Natural killer cell (primary cell): ENCODE data around the gene THBS1. TPM values are rescaled to one million over a fixed set of nuclear protein-coding genes. Genes with fewer than 3 reads are reported as not detected.

Experiments used
- ATAC-seq, 3 donors: fragments of 150-1000 bp in 2 of 3; fragments of 200-7000 bp in 1 of 3; cut with Tn5 transposase; 1 replicate in 1 of 3; 2 replicates in 2 of 3; pipeline ENCODE4 v1.10.0; 2021; ENCODE audit warnings: mild to moderate bottlenecking in 2 of 3, moderate library complexity in 2 of 3
- DNase-seq, 2 donors: peaks; one replicate each; pipeline versions ENCODE4 v3.0.0 to v3.0.0-alpha.2; 2013 to 2021; ENCODE audit warnings: mixed read lengths in 1 of 2
- H3K27ac ChIP-seq: one replicate; pipeline ENCODE4 v1.5.1; 2013; ENCODE audit warnings: mild to moderate bottlenecking, low read length
- H3K27me3 ChIP-seq: one replicate; pipeline ENCODE4 v1.6.1; 2013; ENCODE audit warnings: low read length; ENCODE audit not compliant: control insufficient read depth, insufficient read depth
- H3K36me3 ChIP-seq: one replicate; pipeline ENCODE4 v1.6.1; 2013; ENCODE audit warnings: low read length; ENCODE audit not compliant: control insufficient read depth, insufficient read depth
- H3K4me1 ChIP-seq: one replicate; pipeline ENCODE4 v1.6.1; 2013; ENCODE audit warnings: low read length; ENCODE audit not compliant: control insufficient read depth, insufficient read depth
- H3K4me3 ChIP-seq: one replicate; pipeline ENCODE4 v1.5.1; 2013; ENCODE audit warnings: low read length
- H3K9me3 ChIP-seq: one replicate; pipeline ENCODE4 v1.6.1; 2013; ENCODE audit warnings: low read length; ENCODE audit not compliant: control insufficient read depth, insufficient read depth
- H3K27ac Mint-ChIP-seq, 2 donors: one replicate each; pipeline ENCODE4 v1.8.0; 2022; ENCODE audit warnings: mild to moderate bottlenecking in 2 of 2, mixed read lengths in 2 of 2, moderate library complexity in 1 of 2
- H3K27me3 Mint-ChIP-seq, 2 donors: one replicate each; pipeline ENCODE4 v1.8.0; 2022; ENCODE audit warnings: low read depth in 2 of 2, mixed read lengths in 2 of 2
- H3K36me3 Mint-ChIP-seq: one replicate; pipeline ENCODE4 v1.8.0; 2022; ENCODE audit warnings: mixed read lengths
- H3K4me1 Mint-ChIP-seq, 2 donors: one replicate each; pipeline ENCODE4 v1.8.0; 2022; ENCODE audit warnings: mixed read lengths in 2 of 2
- H3K4me3 Mint-ChIP-seq: one replicate; pipeline ENCODE4 v1.8.0; 2022; ENCODE audit warnings: mild to moderate bottlenecking, moderate library complexity, mixed read lengths
- H3K9me3 Mint-ChIP-seq, 2 donors: one replicate each; pipeline ENCODE4 v1.8.0; 2022; ENCODE audit warnings: mixed read lengths in 2 of 2
- WGBS: methylation state at CpG from one replicate; pipeline ENCODE4 v1.1.7; 2013; ENCODE audit warnings: missing lambda C conversion rate; ENCODE audit not compliant: insufficient coverage; 5-methylcytosine and 5-hydroxymethylcytosine counted together
- intact Hi-C: fragments of 100-400 bp; cut with micrococcal nuclease; formaldehyde crosslinking; loops from one replicate; pipeline ENCODE4 v1.14.2; 2022
- total RNA-seq, 4 donors: library from RNA; stranded (reverse); fragments of 120-200 nt in 1 of 4; gene quantifications; one replicate each; pipeline versions ENCODE4 v1.2.3 to v1.2.4, GENCODE V29; 2013 to 2022
- TF ChIP-seq, protein P1 (sequence below): fragments of 200-600 bp; IDR thresholded peaks from one replicate; pipeline ENCODE4 v1.8.0; 2022; ENCODE audit warnings: antibody characterized with exemption

Gene THBS1
- total RNA-seq, 3 donors from 2014 or later (not counting 1 experiment from before 2014, with no cell fraction given) = 27.1 to 43.3 (median 38.3) TPM

DNA sequence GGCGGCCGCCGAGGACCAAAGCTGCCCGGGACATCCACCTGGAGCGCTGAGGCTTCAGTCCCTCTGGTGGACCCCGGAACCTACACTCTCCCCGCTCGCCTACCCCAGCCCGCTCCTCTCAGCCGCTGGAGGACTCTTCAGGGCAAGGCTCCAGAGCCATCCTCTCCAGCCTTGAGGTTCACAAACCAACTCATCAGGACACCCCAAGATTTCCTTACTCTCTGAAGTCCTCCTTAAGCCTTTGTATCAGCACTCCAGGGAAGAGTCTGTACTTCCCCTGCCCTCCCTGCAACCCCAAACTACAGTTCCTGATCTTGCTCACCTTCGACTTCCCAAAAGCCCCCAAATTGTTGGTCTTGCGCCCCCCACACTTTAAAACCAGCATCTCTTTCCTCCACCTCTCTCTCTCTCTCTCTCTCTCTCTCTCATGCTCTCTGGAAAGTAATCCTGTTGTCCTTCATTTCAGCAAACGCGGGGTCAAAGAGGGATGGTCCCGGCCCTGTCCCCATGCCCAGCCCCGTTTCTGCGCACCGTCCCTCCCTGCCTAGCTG is 438 bp downstream of the THBS1 start:
- peak in 1 of 2 donors; percentile 14 for DNase-seq
- Mint-ChIP-seq H3K4me3 (peak overlapping the region; percentile 78), H3K4me1 (peaks cover 41 to 58% of the 10 kb centered on the region in 2 donors), H3K36me3 (peaks cover 11% of the 10 kb centered on the region), H3K27me3 (peaks cover 5 to 11% of the 10 kb centered on the region in 2 donors), H3K27ac (peak overlapping the region in 1 of 2 donors; percentile 76), H3K9me3 (no peaks in the 10 kb centered on the region)
- Histone ChIP-seq H3K4me1 (peaks cover 35% of the 10 kb centered on the region), H3K9me3 (no peaks in the 10 kb centered on the region), H3K36me3 (no peaks in the 10 kb centered on the region), H3K4me3 (peak overlapping the region; percentile 47), H3K27ac (no peak overlapping the region), H3K27me3 (peaks cover 5% of the 10 kb centered on the region)
- intact Hi-C loops = loop anchor here (10.0 kb wide), 1 partner anchor 1107 kb away; no protein-coding TSS in a partner anchor
- peak in 2 of 3 donors; percentile 5 to 11 for ATAC-seq
- WGBS = 27% methylated on average over 18 of the region's 18 CpGs
- TF ChIP-seq, protein P1, sequence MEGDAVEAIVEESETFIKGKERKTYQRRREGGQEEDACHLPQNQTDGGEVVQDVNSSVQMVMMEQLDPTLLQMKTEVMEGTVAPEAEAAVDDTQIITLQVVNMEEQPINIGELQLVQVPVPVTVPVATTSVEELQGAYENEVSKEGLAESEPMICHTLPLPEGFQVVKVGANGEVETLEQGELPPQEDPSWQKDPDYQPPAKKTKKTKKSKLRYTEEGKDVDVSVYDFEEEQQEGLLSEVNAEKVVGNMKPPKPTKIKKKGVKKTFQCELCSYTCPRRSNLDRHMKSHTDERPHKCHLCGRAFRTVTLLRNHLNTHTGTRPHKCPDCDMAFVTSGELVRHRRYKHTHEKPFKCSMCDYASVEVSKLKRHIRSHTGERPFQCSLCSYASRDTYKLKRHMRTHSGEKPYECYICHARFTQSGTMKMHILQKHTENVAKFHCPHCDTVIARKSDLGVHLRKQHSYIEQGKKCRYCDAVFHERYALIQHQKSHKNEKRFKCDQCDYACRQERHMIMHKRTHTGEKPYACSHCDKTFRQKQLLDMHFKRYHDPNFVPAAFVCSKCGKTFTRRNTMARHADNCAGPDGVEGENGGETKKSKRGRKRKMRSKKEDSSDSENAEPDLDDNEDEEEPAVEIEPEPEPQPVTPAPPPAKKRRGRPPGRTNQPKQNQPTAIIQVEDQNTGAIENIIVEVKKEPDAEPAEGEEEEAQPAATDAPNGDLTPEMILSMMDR = no peak

DNA sequence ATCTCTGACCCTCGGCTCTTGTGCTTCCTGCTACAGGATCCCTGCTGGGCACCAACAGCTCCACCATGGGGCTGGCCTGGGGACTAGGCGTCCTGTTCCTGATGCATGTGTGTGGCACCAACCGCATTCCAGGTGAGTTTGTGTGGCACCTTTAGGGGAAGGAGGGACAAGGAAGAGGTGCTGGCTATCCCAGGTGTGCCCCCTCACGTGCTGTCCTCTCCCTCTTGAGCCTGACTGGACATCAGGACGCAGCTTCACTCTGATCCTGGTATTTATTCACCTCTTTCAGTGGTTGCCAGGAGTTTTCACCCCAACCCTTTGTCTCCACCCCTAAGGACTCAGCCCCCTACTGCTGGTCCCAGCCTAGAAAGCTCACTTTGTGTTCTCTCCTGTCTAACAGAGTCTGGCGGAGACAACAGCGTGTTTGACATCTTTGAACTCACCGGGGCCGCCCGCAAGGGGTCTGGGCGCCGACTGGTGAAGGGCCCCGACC is 960 bp downstream of the THBS1 start:
- no peaks in the 10 kb centered on the region for H3K9me3 Mint-ChIP-seq
- H3K4me3 ChIP-seq = no peak overlapping the region
- peaks cover 11% of the 10 kb centered on the region for H3K36me3 Mint-ChIP-seq
- H3K4me1 Mint-ChIP-seq = peaks cover 41 to 58% of the 10 kb centered on the region in 2 donors
- peak overlapping the region; percentile 21 to 76 for H3K27ac Mint-ChIP-seq
- ATAC-seq = no peak
- H3K27me3 Mint-ChIP-seq = peaks cover 3 to 6% of the 10 kb centered on the region in 2 donors
- H3K27me3 ChIP-seq = peaks cover 5% of the 10 kb centered on the region
- TF ChIP-seq, protein P1 = no peak
- H3K27ac ChIP-seq = no peak overlapping the region
- H3K9me3 ChIP-seq = no peaks in the 10 kb centered on the region
- DNase-seq = peak in 1 of 2 donors; percentile 10
- H3K4me1 ChIP-seq = peaks cover 35% of the 10 kb centered on the region
- WGBS = 86% methylated on average over 13 of the region's 13 CpGs
- peak overlapping the region; percentile 78 for H3K4me3 Mint-ChIP-seq
- intact Hi-C loops = loop anchor here (10.0 kb wide), 1 partner anchor 1107 kb away; no protein-coding TSS in a partner anchor
- H3K36me3 ChIP-seq = no peaks in the 10 kb centered on the region

DNA sequence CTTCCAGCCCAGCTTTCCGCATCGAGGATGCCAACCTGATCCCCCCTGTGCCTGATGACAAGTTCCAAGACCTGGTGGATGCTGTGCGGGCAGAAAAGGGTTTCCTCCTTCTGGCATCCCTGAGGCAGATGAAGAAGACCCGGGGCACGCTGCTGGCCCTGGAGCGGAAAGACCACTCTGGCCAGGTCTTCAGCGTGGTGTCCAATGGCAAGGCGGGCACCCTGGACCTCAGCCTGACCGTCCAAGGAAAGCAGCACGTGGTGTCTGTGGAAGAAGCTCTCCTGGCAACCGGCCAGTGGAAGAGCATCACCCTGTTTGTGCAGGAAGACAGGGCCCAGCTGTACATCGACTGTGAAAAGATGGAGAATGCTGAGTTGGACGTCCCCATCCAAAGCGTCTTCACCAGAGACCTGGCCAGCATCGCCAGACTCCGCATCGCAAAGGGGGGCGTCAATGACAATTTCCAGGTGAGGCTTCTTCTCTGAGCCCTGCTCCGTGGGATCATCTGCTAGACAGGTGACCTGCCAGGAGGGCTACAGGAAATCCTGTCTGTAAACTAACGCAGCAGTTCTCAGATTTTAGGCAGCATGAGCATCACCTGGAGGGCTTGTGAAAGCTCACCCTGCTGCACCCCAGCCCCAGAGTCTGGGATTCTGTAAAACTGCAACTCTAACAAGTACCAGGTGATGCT is 1.6 kb downstream of the THBS1 start:
- ATAC-seq = no peak
- intact Hi-C loops = loop anchor here (10.0 kb wide), 1 partner anchor 1108 kb away; no protein-coding TSS in a partner anchor
- TF ChIP-seq, protein P1 = no peak

More for the DNA sequence above, 1.6 kb downstream of the THBS1 start:
- no peak overlapping the region for H3K4me3 ChIP-seq
- no peaks in the 10 kb centered on the region for H3K9me3 ChIP-seq
- Mint-ChIP-seq H3K27me3 (peaks cover 0 to under 1% of the 10 kb centered on the region in 2 donors), H3K9me3 (no peaks in the 10 kb centered on the region), H3K36me3 (peaks cover 11% of the 10 kb centered on the region), H3K27ac (peak overlapping the region; percentile 21 to 76), H3K4me1 (peaks cover 41 to 58% of the 10 kb centered on the region in 2 donors), H3K4me3 (peak overlapping the region; percentile 78)
- H3K4me1 ChIP-seq = peaks cover 39% of the 10 kb centered on the region
- 88% methylated on average over 20 of the region's 20 CpGs for WGBS
- no peak overlapping the region for H3K27ac ChIP-seq
- peaks cover 2% of the 10 kb centered on the region for H3K27me3 ChIP-seq
- no peak for DNase-seq
- H3K36me3 ChIP-seq = no peaks in the 10 kb centered on the region
